PC-9 (cell line): ENCODE data around the gene NCLN.

ENCODE experiments used
- CTCF ChIP-seq: fragments of 200-600 bp; sonication (generic); conservative IDR thresholded peaks from 2 replicates; pipeline ENCODE4 v1.6.1; 2017; ENCODE audit warnings: mixed run types, antibody characterized with exemption, mild to moderate bottlenecking, moderate library complexity
- EZH2 ChIP-seq: fragments of 200-600 bp; sonication (generic); IDR thresholded peaks from 2 replicates; pipeline ENCODE4 v1.8.0; 2017; ENCODE audit warnings: antibody characterized with exemption, low read depth

- no peak for TF ChIP-seq CTCF
- no peak for TF ChIP-seq EZH2
Measured at GRCh38 chr19:3192684-3193083, 7.0 kb downstream of the NCLN start.
